ENCODE results near the gene TRAM2.

Gene TRAM2

DNA sequence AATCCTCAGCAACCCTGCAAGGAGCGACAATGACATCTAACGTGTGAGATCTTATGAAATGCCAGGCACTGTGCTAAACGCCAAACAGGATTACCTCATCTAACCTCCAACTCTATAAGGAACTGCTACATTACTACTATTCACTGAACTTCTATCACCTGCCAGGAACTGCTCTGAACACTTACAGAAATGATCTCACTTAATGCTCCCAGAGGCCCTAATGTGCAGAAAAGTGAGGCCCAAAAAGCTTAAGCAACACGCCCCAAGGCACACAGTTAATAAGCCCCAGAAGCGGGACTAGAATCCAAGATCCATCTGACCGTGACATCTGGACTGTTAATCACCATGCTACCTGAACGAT lies 28.5 kb downstream of the TRAM2 start:
- DNase-seq (ENCODE audit: low read depth in 2 of 3, low spot score in 2 of 3) = no peak

GRCh38 chr6:52547647-52548352 lies 29.1 kb downstream of the TRAM2 start:
- DNase-seq (ENCODE audit: low read depth in 2 of 3, low spot score in 2 of 3) = no peak

DNA sequence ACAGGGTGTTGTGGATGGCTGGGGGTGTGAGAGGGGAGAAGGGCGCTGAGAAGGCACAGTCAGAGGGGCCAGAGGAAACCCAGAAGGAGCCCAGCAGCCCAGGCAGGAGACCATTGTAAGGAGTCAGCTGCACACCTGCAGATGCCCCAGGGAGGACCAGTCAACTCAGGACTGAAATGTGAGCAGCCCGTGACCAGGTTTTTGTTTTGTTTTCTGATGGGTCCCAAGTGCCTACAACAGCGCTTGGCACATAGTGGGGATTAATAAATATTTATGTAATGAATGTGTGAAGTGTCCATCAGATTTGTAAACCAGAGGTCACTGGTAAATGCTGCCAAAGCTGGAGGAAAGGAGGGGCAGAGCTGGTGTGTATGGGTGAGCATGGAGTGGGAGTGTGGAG lies 30.2 kb downstream of the TRAM2 start:
- DNase-seq (ENCODE audit: low read depth in 2 of 3, low spot score in 2 of 3) = no peak

GRCh38 chr6:52546192-52546591 lies 30.7 kb downstream of the TRAM2 start:
- no peak for DNase-seq (ENCODE audit: low read depth in 2 of 3, low spot score in 2 of 3)

DNA sequence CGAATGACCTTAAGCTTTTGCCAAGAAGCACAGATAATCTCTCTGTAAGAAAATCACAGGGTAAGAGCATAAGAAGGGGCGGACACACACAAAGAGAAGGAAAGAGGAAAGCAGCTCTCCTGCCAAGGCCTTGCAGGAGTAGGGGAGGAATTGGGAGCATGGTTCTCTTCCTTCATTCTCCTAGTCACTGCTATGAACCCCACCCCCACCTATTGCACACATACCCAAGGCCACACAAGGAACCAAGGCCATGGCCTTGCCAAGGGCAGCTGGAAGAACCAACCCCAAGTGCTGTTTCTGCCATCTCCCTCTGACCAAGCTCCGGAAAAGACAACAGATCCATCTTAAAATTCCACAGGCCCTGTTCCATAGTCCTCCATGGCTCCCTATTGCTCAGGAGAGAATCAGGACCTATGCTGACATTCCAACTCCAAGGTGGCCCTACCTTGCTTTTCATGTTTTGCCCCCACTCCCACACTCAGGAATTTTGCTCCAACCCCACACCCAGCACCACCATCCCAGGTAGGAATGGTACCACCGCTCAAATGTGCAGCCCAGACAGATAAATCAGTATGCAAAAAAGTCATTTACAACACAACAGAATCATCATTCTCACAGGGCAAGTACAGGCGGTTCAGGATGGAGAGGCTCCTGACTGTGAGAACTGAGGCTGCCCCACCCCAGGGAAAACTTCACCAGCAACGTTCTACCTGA lies 31.3 kb downstream of the TRAM2 start:
- no peak for DNase-seq (ENCODE audit: low read depth in 2 of 3, low spot score in 2 of 3)

DNA sequence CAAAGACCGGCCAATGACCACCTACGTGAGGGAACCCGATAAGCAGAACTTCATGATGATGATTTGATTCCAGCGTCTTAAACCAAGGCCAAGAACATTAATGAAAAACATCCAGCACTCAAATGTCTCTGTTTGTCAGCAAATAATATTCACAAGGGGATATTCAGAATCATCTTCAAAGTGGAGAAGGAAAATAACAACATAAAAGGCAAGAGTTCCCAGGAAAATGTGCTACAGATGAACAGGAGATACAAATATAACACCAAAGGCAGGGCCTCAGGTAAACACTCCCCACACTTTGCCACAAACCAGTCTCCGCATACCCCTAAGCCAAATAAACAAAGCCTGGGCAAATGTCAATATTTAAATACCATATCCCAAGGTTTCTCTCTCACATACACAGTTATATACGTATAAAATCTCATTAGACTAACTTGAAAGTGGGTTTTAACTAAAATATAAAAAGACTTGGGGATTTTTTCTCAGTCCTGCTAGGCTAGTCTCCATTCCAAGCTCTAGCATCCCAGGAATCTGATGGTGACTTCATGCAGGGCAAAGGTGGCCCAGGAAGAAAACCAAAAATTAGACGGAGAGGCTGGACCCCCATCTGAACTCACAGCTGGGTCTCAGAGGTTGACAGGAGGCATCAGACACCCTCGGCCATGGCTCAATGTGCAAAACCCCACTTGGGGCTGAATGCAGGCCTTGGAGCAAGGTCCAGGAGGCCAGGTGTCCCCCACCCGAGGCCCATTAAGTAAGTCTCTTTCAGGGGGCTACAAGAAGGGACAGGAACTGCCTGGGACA lies 32.1 kb downstream of the TRAM2 start:
- DNase-seq (ENCODE audit: low read depth in 2 of 3, low spot score in 2 of 3) = no peak

DNA sequence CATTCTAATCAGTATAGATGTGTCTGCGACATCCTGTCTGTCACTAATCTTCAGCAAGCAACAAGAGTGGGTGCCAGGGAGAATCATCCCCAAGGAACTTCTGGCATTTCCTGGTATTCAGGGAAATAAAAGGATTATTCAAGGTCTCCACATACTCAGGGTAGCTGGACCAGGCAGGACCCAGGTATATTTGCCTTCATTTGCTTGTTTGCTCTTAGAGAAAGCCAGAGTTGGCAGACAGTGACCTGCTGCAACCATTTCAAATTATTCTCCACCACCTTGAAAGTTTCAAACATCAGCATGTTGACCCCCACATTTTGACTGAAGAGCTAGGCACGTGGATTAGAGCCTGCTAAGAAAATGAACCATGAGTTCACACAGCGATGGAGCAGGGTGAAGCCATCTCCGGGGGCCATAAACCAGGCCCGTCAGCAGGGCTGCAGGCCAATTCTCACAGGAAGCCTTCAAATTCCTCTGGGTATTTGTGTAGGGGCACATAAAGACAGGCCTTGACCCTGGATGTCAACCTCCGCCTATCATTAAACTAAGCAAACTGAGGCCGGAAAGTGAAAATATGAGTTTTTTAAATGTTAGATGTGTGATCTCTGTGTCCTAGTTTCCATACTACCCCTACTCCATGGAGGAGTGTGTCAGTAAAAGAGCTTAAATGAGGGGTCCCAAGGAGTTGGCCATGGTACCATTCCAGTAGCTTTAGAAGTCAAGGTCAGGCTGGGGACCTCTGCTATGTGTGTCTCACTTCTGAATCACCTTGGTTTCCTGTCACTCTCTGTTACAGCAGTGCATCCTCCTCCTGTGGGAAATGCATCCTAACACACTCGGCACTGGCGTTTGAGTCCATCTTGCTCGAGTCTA lies 32.9 kb downstream of the TRAM2 start:
- DNase-seq (ENCODE audit: low read depth in 2 of 3, low spot score in 2 of 3) = no peak

GRCh38 chr6:52543262-52543661 lies 33.6 kb downstream of the TRAM2 start:
- DNase-seq (ENCODE audit: low read depth in 2 of 3, low spot score in 2 of 3) = no peak

DNA sequence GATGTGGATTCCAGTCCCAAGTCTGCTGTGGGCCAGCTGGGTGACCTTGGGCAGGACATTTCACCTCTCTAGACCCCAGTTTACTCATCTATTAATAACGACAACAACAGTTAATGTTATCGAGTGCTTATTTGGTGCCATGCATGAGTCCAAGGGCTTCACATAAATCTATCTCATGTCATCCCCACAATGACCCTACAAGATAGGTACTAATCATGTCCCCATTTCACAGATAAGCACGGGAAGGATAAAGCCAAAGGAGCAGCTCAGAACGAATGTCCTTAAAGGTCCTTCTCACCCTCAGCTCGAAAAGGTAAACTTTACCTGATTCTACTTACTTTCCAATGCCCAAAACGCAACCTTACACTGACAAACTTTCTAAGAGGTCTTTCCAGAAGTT lies 35.7 kb downstream of the TRAM2 start:
- DNase-seq (ENCODE audit: low read depth in 2 of 3, low spot score in 2 of 3) = no peak

DNA sequence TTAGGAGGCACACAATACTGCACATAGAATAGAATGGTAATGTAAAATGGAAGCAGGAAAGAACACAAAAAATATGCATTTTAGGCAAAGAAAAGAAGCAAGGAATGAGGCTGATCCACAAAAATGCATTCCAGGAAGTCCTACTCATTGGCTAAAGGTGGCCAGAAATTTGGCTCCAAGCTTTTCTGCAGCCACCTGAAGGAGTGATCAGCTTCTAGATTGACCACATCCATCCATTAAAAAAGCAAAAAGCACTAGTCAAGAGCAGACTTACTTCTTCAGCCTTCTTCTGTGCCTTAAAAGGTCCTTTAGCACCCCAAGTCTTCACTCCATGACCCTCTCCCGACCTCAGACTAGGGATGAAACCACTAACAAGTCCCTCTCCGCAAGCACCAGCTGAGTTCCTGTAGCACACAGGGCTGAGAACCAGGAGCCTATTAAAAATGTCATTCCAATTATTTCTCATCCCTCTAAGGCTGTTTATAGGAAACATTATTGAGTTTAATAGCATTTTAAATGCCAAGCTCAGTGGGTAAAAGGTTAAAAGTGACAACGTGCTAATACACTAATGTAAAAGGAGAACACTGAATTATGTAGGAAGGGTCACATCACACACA lies 36.5 kb downstream of the TRAM2 start:
- no peak for DNase-seq (ENCODE audit: low read depth in 2 of 3, low spot score in 2 of 3)

DNA sequence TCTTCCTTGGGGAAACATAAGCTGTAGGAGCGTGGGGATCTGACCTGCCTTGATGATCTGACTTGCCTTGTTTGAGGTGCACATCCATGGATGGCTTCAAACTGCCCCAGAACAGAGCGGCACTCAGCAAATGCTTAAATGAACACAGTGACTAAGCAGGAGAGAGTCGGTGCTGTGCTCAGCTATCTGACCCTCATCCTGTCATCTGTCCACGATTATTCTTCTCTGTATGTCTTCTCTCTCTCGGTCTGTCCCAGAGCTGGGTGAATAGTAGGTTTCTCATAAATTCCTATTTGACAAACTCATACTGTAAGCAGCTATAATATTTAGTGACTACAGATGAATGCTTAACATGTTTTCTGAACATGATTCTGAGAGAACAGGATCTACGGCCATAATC lies 37.3 kb downstream of the TRAM2 start:
- no peak for DNase-seq (ENCODE audit: low read depth in 2 of 3, low spot score in 2 of 3)

- DNase-seq (ENCODE audit: low read depth in 2 of 3, low spot score in 2 of 3) = no peak
Measured at GRCh38 chr6:52538901-52539354, 37.9 kb downstream of the TRAM2 start.

DNA sequence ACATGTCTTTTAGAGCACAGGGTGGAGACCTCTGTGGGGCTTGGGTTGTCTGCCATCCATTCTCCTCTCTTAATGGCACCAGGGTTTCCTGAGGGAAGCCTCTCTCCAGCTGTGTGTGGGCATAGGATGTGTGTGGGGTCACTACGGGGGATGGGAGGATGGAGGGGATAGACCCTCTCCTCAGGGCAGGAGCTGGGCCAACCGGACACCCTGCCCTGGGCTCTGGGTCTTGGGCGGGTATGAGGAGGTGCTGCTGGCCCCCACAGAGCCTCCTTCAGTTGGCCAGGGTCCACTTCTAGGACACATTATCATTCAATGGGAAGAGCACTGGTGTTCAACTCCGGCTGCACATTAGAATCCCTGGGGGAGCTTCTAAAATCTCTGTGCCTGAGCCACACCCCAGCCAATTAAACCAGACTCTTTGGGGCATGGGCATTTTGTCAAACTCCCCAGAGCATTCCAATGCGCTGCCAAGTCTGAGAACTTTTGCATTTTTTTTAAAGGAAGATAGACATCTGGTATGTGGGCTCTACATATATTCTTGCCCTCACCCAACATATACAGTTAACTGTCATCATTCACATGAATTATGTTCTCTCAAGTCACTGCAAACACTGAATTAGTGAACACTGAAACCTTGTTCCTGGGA lies 38.5 kb downstream of the TRAM2 start:
- DNase-seq (ENCODE audit: low read depth in 2 of 3, low spot score in 2 of 3) = no peak

GRCh38 chr6:52537001-52537753 lies 39.7 kb downstream of the TRAM2 start:
- no peak for DNase-seq (ENCODE audit: low read depth in 2 of 3, low spot score in 2 of 3)

- no peak for DNase-seq (ENCODE audit: low read depth in 2 of 3, low spot score in 2 of 3)
Measured at GRCh38 chr6:52536424-52536916, 40.4 kb downstream of the TRAM2 start.

GRCh38 chr6:52535711-52536423 lies 41.0 kb downstream of the TRAM2 start:
- no peak for DNase-seq (ENCODE audit: low read depth in 2 of 3, low spot score in 2 of 3)

GRCh38 chr6:52534966-52535390 lies 41.9 kb downstream of the TRAM2 start:
- peak in 1 of 3 experiments; percentile 7 for DNase-seq (ENCODE audit: low read depth in 2 of 3, low spot score in 2 of 3)

DNA sequence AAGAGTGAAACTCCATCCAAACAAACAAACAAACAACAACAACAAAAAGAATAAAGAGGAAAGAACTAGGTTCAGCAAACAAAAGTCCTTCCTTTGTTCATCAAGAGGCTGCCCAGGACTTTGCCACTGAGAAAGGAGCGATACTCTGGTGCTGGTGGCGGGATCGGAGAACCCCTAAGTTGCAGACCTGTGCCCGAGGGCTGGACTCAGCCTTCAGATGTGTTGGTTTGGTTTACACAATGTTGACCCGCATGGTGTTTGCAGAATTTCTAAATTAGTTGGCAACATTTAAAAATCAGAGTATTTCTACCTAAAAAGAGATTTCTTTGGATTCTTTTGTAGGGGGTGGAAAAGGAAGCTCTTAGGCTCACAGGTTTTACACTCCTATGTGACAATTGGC lies 42.5 kb downstream of the TRAM2 start:
- DNase-seq (ENCODE audit: low read depth in 2 of 3, low spot score in 2 of 3) = no peak

DNA sequence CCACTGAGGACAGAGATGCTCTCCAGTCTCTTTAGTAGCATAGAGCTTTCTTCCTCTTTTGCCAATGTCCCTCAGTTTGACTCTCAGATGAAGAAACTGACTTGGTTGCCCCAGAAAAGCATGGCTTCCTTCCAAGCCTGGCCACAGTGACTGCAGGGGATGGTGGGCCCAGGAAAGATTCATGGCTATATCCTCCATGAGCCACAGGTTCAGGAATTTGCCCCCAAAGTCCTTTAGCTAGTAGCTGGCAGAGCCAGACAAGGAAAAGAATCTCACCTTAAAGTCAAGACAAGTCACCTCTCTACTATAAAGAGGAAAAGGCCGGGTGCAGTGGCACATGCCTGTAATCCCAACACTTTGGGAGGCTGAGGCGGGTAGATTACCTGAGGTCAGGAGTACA lies 43.4 kb downstream of the TRAM2 start:
- no peak for DNase-seq (ENCODE audit: low read depth in 2 of 3, low spot score in 2 of 3)

Measured in activated CD8-positive, alpha-beta memory T cell treated with anti-CD3 and anti-CD28 coated beads for 48 hours (primary cell).